DMS53 (cell line): ENCODE results near the gene IZUMO4.
"Not testable (repeated sequence)": the region's sequence is repeated elsewhere in the genome, so short reads cannot be mapped to it uniquely, and the experiment has no call there.

Experiments used
- DNase-seq: peaks from one replicate; lab custom pipeline; 2025; lab: John Stamatoyannopoulos, UW

The IZUMO4 gene

DNA sequence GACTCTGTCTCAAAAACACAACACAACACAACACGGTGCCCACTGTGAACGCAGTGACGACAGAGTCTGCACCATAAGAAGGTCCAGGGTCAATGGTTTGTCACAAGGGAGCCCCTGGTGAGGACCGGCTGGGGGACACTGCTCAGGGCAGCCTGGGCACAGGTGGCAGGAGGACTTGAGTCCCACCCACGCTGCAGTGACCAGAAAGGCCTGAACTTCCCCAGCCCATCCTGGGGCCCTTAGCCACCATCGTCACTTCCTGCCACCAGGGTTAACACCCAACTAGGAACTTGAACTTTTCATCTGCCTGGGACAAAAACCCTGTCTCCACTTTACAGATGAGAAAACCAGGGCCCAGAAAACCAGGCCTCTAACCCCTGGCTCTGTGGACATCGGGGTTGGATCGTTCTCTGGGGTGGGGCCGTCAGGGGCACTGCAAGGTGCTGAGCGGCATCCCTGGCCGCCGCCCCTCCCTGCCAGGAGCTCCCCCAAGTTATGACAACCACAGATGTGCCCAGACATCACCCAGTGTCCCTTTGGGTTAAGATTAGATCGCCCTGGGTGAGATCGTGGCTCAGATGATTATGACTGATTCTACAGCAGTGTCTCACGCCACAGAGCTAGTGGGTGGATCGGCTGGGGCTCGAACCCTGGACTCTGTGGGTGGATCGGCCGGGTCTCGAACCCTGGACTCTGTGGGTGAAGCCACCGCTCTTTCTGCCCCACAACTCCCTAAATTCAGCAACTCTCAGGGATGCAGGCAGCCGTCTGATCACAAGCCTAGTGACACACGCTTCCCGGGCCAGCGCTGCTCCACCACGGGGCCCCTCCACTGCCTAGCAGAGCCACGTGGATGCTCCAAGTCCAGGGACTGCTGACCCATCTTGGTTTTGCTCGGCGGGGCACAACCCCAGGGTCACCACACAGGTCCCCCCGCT, 14.6 kb upstream of the IZUMO4 start:
- no peak for DNase-seq

DNA sequence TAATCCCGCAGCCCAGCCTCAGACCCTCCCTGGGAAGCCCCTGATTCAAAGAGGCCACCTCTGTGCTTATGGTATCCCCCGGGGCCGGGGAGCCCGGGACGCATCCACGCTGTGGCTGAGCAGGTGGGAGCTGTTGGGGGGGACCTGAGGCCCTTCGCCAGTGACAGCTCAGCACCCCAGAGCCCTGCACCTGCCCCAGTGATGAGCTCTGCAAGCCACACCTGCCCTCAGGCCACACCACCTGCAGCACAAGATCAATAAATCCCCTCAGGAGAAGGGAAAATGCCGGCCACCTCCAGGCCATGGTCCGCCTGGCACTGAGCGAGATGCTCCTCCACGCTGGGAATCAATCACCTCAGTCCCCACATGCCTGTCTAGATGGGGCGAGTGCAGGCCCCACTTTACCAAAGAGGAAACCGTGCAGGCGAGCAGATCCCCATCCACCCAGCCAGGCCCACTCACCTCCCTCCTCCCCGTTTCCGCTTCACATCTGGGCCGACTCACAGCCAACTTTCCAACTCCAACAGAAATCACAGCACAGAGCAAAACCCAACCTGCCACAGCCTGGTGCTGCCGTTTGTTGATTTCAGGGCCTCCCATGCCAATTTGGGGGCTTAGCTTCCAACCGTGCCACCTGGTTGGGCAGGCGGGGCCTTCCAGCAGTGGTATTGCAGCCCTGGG, 13.4 kb upstream of the IZUMO4 start:
- DNase-seq = no peak

DNA sequence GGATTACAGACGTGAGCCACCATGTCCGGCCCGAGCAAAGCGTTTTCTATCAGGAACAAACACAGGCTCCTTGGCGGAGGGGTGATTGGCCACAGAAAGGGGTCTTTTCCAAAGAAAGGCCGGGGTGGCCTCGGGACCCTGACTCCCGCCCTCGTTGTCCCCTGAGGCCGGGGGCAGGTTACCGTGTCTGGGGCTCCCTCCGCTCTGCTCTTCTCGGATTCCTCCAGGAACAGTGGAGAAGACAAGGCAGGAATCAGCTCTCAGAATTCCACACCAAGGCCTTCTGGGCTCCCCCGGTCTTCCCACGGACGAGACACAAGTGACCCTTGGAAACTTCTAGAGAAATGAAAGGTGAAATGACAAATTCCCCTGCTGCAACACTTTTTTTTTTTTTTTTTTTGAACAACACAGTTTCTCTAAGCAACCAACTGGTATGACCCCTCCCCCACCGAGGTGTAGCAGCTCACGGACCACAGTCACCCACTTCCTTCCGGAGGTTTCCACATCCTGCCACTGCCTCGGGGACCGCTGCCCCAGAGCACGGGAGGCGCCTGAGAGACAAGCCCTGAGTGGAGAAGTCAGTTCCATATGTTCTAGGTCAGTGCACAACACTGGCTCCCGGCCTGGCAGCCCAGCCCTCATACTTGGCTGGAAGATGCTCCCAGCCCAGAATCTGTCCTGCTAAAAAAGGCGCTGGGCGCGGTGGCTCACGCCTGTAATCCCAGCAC, 11.6 kb upstream of the IZUMO4 start:
- DNase-seq = no peak

DNA sequence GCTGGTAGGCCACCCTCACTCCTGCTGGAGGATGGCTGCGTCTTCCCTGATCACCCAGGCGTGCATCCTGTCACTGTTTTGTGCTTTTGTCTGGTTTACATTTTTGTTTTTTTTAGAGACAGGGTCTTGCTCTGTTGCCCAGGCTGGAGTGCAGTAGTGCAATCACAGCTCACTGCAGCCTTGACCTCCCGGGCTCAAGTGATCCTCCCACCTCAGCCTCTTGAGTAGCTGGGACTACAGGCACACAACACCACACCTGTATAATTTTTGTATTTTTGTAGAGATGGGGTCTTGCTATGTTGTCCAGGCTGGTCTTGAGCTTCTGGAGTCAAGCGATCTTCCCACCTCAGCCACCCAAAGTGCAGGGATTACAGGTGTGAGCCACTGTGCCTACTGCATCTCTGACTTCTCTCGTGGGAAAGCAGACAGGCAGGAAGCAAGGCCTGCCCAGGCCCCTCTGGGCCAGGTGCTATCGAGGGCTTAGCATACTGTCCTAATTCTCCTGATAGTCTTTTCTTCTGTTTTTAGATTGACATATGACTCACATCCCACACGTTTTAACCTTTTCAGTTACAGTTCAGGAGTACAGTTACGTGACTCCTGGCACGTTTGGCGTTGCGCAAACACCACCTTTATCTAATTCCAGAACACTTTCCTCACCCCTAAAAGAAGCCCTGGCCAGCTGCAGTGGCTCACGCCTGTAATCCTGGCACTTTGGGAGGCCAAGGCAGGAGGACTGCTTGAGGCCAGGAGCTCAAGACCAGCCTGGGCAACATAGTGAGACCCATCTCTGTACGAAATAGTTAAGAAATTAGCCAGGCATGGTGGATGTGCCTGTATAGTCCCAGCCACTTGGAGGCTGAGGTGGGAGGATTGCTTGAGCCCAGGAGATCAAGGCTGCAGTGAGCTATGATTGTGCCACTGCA, 9.8 kb upstream of the IZUMO4 start:
- peak; percentile 44 for DNase-seq

DNA sequence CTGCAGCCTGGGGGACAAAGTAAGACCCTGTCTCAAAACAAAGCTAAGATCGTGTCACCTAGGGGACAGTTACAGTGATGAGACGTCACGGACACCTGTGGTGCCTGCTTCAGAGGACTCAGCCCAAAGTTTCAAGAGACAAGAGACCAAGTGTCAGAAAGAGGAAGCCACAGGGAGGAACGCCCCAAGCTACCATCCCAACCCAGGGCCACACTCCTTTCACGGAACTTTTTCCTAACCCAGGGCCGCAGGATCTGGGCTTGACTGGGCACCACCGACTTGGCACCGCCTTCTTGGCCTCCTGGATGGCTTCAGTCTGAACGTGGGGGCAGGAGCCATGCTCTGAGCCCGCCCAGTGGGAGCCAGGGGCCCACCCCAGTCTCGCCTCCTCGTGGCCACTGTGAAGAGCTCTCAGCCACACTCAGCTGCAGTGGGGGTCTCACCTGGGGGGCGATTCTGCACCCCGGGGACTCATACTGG, 9.1 kb upstream of the IZUMO4 start:
- DNase-seq = no peak

DNA sequence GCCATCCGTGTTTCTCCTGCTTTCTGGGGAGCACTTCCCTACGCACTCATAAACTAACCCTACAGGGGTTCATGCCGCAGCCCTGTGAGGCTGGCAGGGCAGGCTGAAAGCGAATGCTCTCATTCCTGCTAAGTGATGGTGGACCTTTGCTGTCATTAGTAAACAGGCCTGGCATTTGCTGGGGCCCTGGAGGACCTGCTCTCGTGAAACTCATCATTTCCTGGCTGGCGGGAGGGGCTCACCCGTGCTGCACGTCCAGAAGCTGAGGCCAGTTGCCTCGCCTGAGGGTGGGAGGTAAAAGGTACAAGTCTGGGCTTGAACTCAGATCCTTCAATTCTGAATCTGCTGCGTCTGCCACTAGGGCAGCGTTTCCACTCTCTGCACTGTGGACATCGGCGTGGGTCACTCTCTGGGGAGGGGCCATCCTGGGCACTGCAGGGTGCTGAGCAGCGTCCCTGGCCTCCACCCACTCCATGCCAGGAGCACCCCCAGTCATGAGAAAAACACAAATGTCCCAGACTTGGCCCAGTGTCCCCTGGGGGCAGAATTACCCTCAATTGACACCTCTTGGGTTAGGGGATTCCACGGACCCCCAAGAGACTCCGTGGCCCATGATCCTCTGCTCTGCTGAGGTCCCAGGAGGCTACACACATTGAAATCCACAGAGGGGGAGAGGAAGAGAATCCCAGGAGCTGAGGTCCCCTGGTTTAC, 7.6 kb upstream of the IZUMO4 start:
- no peak for DNase-seq

DNA sequence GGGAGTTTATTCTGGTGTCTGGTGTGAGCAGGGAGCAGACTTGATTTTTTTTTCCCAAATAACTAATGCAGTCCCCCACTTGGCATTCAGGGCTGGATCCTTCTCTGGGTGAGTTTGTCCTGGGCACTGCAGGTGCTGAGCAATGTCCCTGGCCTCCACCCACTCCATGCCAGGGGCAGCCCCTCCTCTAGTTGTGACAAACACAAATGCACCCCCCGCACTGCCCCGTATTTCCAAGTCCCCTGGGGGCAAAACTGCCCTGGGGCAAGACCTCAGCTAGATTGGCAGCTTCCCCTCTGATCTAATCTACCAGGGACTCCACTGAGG, 7.0 kb upstream of the IZUMO4 start:
- no peak for DNase-seq

DNA sequence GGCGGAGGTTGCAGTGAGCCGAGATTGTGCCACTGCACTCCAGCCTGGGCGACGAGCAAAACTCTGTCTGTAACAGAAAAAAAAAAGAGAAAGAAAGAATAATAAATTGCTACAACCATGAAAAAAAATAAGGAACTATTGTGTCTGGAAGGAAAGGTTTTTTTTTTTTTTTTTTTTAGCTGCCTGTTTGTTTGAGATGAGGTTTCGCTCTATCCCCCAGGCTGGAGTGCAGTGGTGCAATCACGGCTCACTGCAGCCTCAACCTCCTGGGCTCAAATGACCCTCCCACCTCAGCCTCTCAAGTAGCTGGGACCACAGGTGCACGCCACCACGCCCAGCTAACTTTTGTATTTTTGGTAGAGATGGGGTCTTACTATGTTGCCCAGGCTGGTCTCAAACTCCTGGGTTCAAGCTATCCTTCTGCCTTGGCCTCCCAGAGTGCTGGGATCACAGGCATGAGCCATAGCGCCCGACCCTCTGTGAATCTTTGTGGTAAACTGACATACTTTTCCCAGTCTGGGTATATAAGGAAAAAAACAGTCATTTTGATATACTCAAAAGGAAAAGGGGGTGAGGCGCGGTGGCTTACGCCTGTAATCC, 4.7 kb upstream of the IZUMO4 start:
- not testable (repeated sequence) for DNase-seq

DNA sequence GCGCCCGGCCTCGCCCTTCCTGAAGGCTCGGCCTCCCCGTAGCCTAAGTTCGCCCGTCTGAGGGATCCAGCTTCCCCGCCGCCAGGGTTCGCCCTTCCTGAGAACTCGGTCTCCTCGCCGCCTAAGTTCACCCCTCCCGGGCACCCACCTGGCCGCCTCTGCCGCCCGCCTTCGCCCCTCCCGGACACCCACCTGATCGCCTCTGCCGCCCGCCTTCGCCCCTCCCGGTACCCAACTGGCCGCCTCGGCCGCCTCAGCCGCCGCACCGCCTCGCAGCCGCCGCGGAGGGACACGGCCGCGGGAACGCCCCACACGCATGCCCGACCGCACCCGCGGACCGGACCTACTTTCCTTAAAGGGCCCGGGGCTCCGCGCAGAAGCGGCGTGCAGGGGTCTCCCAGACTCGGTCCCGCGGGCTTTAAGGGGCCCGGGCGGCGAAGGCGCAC, 658 bp upstream of the IZUMO4 start, which contains the start of gene MOB3A:
Gene MOB3A, minus strand, starts transcription at position 293 of the 446 bp plus-strand sequence. CDS start 17,766 bp downstream, outside the sequence.
- peak; percentile 94 for DNase-seq

DNA sequence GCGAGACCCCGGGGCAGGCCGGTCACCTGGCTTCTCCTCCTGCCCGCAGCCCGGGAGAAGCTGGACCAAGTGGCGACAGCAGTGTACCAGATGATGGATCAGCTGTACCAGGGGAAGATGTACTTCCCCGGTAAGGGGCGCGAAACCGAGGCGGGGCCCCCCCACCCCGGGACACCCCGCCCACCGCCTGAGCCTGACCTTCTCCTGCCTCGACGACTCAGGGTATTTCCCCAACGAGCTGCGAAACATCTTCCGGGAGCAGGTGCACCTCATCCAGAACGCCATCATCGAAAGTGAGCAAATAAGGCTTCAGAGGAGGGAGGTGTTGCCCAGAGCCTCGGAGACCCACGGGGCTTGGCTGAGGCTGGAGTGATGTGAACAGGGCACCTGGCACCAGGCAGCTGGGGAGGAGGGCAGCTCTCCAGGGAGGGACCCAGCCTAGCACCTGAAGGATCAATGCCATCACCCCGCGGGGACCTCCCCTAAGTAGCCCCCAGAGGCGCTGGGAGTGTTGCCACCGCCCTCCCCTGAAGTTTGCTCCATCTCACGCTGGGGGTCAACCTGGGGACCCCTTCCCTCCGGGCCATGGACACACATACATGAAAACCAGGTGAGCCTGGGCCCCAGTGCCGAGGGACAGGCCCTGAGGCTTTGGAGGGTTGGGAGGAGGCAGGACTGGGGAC, 629 bp downstream of the IZUMO4 start:
- peak; percentile 84 for DNase-seq

DNA sequence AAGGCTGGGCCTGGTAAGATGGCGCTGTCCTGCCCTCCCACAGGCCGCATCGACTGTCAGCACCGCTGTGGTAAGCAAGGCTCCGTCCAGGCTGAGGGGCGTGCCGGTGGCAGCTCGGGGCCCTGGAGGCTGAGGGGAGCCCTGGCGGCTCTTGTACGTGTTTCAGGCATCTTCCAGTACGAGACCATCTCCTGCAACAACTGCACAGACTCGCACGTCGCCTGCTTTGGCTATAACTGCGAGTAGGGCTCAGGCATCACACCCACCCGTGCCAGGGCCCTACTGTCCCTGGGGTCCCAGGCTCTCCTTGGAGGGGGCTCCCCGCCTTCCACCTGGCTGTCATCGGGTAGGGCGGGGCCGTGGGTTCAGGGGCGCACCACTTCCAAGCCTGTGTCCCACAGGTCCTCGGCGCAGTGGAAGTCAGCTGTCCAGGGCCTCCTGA, 1.2 kb downstream of the IZUMO4 start:
- DNase-seq = no peak

DNA sequence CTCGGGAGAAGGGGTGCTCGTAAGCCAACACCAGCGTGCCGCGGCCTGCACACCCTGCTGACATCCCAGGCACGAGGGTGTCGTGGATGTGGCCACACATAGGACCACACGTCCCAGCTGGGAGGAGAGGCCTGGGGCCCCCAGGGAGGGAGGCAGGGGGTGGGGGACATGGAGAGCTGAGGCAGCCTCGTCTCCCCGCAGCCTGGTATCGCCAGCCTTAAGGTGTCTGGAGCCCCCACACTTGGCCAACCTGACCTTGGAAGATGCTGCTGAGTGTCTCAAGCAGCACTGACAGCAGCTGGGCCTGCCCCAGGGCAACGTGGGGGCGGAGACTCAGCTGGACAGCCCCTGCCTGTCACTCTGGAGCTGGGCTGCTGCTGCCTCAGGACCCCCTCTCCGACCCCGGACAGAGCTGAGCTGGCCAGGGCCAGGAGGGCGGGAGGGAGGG, 2.4 kb downstream of the IZUMO4 start:
- no peak for DNase-seq

DNA sequence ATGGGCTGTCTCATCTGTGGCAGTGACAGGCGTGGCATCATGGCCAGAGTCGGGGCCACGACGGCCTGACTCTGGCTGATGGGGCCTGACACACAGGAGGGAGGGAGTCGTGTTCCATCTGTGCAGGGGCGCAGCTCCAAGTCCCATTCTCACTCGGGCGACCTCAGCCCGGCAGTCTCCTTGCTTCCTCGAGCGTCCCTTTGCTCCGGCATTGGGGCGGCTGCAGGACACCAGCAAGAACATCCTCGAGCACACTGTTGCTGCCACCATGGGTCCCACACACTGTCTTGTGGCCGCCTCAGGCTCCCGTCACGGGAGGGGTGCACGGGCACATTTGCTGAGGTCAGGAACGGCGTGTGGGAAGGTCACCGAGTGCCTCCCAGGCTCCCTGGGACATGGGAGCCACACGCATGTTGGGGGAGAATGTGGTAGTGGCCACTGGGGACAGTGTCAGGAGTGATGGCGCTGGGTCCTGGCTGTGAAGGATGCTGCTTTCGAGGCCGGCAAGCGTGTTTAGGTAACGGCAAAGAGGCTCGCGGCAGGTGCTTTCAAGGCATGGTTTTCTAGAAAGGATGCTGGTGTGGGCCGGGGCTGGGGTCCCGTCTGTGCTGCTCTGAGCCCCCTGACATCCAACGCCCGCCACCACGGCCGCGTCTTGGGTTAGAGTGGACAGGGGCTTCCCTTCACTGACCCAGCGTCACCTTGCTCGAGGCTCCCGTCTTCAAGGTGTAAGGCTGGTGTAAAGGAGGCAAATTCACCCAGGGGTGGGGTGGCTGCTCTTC, 3.4 kb downstream of the IZUMO4 start:
- no peak for DNase-seq

DNA sequence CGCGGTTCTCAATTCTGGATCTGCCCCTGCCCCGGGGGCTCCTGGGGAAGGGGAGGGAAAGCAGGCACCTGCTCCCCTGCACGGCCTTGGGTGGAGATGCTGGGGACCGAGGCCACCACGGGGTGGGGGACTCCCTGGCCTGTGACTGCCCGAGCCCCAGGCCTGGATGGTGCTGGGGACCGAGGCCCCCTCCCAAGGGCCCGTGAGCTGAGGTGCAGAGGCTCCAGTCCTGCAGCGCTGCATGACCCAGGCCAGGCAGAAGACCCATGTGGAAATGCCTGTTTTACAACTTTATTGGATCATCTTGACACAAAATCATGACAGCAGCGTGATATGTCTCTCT, 4.0 kb downstream of the IZUMO4 start:
- DNase-seq = no peak

DNA sequence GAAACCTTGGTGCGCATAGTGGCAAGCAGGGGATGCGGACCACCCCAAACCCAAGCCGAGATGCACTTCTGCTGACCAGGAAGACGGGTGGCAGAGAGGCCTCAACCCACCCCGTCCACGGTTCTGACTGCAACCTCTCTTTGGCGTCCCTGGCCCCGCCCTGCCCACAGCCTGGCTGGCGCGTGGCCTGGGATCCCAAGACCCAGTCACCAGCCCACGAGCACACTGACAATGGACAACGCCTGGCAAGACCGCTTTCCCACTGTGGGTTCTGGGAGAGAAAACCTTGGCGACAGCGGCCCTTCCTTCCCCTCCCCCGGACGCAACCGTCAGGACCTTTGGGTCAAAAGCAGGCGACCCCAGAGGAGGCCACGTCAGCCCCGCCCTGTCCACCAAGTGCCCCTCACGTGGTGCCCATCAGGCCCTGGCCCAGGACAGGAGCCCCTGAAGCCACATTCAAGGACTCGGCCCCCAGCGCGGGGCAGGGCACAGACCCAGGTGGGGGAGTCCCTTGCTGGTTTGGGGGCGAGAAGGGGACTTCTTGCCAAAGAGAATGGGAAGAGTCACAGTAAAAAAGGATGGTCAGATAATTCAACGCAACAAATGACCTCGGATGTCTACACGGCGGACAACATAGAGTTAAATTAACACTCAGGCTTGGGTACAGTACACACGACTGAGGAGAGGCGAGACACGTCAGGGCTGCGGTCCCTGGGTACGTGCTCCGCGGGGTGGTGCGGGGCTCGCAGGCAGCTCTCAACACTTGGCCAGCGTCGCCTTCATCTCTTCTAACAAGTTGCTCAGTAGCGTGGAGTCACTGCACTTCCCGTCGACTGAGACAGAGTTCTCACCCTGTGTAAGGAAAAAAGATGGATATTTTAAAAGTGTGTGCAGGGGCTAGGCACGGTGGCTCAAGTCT, 5.0 kb downstream of the IZUMO4 start:
- DNase-seq = no peak

DNA sequence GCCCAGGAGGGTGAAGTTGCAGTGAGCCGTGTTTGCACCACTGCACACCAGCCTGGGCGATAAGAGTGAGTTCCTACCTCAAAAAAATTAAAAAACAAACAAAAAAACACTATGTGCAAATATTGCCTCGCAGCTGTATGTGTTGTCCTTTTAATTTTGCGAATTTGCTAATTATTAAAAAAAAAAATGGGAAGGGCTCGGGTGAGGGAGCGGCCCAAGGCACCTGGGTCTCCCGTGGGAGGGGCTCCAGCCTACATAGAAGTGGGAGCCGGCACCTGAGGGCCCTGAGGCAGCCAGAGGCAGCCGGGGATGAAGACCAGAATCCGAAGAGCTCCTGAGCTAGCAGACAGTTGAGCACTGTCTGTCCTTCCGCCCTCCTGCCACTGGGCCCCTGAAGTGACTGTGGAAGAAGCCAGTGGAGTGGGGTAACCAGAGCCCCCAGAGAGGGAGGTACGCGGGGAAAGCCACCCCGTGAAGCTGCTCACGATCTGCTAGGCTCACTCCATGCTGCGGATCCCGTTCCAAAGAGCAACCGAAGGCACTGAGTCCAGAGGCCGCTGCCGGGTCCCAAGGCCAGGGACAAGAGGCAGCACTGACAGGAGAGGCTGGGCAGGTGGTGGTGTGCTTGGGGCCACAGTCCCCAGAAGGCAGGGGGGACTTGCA, 6.5 kb downstream of the IZUMO4 start:
- DNase-seq = no peak
